ENCODE data around the gene CTBP2.

DNA sequence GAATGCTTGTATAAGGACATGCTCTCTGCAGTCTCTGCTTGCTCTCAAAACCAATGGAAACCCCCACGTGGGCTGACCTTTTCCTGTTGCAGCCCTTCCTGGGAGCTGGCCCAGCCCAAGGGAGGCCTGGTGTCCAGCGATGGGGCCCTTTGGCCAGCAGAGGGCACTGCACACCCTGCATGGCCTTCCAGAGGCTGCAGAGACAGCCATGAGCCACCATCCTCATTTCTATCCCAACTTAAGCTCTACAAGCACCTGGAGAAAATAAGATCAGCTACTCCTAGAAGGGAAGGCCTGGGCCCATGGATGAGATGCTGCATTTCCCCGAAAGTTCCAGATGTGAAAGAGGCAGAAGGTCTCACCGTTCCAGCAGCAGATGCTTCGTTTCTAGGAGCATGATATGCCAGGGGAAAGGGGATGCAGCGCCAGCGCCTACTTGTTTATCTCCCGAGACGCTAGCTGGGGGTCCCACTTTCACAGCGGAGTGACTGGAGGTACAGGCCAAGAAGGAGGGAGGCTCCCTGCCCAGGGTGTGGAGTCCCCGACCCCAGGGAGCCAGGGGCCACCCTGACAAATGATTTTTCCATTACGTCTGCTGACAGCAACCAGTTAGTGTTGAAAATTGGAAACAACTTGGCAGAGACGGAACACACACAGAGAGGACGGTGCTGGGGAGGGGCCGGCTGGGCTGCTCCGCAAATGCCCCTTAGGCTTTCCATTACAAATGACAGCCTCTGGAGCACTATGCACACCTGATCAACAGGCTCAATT, 112.1 kb downstream of the CTBP2 start:
- TF ChIP-seq POU2F2 (IDR thresholded peaks at IDR 0.05; ENCODE audit: borderline replicate concordance, low read depth, low read length) (0 out of 3 replicates have a peak, but pooled peaks have one; percentile 17), SMAD1 (IDR thresholded peaks at IDR 0.05; ENCODE audit: low read depth, partially characterized antibody) (no peak), FOXM1 (IDR thresholded peaks at IDR 0.05; ENCODE audit: low read depth, low read length) (no peak), TCF12 (IDR thresholded peaks at IDR 0.05; ENCODE audit: low read depth, low read length) (no peak), EP300 (IDR thresholded peaks at IDR 0.05; ENCODE audit: borderline replicate concordance in 1 of 2, control insufficient read depth in 1 of 2, low read depth in 2 of 2, low read length in 2 of 2) (no peak), JUND (IDR thresholded peaks at IDR 0.05; ENCODE audit: low read depth, low read length) (no peak), MTA2 (IDR thresholded peaks at IDR 0.05; ENCODE audit: low read depth) (no peak), YY1 (IDR thresholded peaks at IDR 0.05; ENCODE audit: low read depth, low read length) (peak; percentile 77)
- TF ChIP-seq, protein P1, sequence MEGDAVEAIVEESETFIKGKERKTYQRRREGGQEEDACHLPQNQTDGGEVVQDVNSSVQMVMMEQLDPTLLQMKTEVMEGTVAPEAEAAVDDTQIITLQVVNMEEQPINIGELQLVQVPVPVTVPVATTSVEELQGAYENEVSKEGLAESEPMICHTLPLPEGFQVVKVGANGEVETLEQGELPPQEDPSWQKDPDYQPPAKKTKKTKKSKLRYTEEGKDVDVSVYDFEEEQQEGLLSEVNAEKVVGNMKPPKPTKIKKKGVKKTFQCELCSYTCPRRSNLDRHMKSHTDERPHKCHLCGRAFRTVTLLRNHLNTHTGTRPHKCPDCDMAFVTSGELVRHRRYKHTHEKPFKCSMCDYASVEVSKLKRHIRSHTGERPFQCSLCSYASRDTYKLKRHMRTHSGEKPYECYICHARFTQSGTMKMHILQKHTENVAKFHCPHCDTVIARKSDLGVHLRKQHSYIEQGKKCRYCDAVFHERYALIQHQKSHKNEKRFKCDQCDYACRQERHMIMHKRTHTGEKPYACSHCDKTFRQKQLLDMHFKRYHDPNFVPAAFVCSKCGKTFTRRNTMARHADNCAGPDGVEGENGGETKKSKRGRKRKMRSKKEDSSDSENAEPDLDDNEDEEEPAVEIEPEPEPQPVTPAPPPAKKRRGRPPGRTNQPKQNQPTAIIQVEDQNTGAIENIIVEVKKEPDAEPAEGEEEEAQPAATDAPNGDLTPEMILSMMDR (IDR thresholded peaks at IDR 0.05 in 2 of 3, conservative IDR thresholded peaks at IDR 0.05 in 1 of 3; ENCODE audit: control insufficient read depth in 2 of 3, extremely low read depth in 1 of 3, insufficient read depth in 1 of 3, low read depth in 3 of 3, low read length in 3 of 3), result peak; percentile 95 to 96 (median 95)
- TF ChIP-seq, protein P2, sequence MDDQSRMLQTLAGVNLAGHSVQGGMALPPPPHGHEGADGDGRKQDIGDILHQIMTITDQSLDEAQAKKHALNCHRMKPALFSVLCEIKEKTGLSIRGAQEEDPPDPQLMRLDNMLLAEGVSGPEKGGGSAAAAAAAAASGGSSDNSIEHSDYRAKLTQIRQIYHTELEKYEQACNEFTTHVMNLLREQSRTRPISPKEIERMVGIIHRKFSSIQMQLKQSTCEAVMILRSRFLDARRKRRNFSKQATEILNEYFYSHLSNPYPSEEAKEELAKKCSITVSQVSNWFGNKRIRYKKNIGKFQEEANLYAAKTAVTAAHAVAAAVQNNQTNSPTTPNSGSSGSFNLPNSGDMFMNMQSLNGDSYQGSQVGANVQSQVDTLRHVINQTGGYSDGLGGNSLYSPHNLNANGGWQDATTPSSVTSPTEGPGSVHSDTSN (IDR thresholded peaks at IDR 0.05; ENCODE audit: insufficient replicate concordance, low read depth, low read length), result no peak

Measured in GM12878 (cell line).